Stimulated activated memory B cell treated with anti-CD40 and anti-IgM and Interleukin-4, amounts not matched to agents 10 μg/mL and 1 μg/mL and 100 μg/mL, for 72 hours (primary cell): Measurements from ENCODE around the gene SLC25A38.
"Not testable (repeated sequence)": the region's sequence is repeated elsewhere in the genome, so short reads cannot be mapped to it uniquely, and the experiment has no call there.

Source experiments
- ATAC-seq: fragments of 150-1000 bp; cut with Tn5 transposase; 2 replicates; pipeline ENCODE4 v1.10.0; 2021
- H3K27ac Mint-ChIP-seq: one replicate; pipeline ENCODE4 v1.8.0; 2022; ENCODE audit warnings: mild to moderate bottlenecking, mixed read lengths
- H3K27me3 Mint-ChIP-seq: one replicate; pipeline ENCODE4 v1.8.0; 2022; ENCODE audit warnings: mixed read lengths
- H3K36me3 Mint-ChIP-seq: one replicate; pipeline ENCODE4 v1.8.0; 2022; ENCODE audit warnings: mixed read lengths
- H3K4me1 Mint-ChIP-seq: one replicate; pipeline ENCODE4 v1.8.0; 2022; ENCODE audit warnings: mixed read lengths
- H3K4me3 Mint-ChIP-seq: one replicate; pipeline ENCODE4 v1.8.0; 2022; ENCODE audit warnings: mild to moderate bottlenecking, moderate library complexity, mixed read lengths
- H3K9me3 Mint-ChIP-seq: one replicate; pipeline ENCODE4 v1.8.0; 2022; ENCODE audit warnings: mixed read lengths

SLC25A38 gene

DNA sequence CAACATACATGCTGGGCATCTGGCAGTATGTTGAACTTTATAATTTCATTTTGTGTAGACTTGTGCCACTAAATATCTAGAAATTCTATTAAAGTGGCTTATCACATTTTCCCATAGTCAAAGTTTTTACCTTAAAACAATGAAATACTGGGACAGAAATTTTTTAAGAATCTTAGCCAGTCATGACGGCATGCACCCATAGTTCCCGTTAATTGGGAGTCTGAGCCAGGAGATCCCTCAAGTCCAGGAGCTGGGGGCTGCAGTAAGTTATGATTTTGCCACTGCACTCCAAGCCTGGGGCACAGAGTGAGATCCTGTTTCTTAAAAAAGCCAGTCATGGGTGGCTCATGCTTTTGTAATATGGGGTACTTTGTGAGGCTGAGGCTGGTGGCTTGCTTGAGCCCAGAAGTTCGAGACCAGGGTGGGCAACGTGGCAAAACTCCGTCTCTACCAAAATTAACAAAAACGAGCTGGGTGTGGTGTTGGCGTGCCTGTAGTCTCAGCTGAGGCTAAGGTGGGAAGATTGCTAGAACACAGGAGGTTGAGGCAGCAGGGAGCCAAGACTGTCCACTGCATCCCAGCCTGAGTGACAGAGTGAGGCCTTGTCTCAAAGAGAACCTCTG, 26.5 kb downstream of the SLC25A38 start:
- peak overlapping the region; percentile 71 for H3K27ac Mint-ChIP-seq
- no peak for ATAC-seq
- peaks cover 41% of the 10 kb centered on the region for H3K4me1 Mint-ChIP-seq
- peak overlapping the region; percentile 64 for H3K4me3 Mint-ChIP-seq
- peaks cover 66% of the 10 kb centered on the region for H3K36me3 Mint-ChIP-seq
- no peaks in the 10 kb centered on the region for H3K9me3 Mint-ChIP-seq
- H3K27me3 Mint-ChIP-seq, result no peaks in the 10 kb centered on the region

DNA sequence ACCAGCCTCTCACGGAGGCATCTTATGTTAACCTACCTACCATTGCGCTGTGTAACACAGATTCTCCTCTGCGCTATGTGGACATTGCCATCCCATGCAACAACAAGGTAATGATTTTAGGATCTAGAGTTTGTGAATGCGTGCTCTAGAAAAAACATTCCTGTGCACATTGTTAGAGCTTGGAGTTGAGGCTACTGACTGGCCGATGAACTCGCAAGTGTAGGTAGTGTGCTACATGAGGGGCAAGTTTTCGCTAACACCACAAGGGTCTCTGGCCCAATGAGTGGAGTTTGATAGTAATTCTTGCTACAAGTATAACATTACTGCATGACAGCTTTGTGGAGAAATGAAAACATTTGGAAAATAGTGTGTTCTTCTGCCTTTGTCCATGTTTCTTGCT, 27.7 kb downstream of the SLC25A38 start:
- no peaks in the 10 kb centered on the region for H3K9me3 Mint-ChIP-seq
- H3K4me3 Mint-ChIP-seq, result no peak overlapping the region
- H3K27me3 Mint-ChIP-seq, result no peaks in the 10 kb centered on the region
- peaks cover 72% of the 10 kb centered on the region for H3K36me3 Mint-ChIP-seq
- no peak for ATAC-seq
- H3K27ac Mint-ChIP-seq, result peak overlapping the region; percentile 71
- peaks cover 41% of the 10 kb centered on the region for H3K4me1 Mint-ChIP-seq

DNA sequence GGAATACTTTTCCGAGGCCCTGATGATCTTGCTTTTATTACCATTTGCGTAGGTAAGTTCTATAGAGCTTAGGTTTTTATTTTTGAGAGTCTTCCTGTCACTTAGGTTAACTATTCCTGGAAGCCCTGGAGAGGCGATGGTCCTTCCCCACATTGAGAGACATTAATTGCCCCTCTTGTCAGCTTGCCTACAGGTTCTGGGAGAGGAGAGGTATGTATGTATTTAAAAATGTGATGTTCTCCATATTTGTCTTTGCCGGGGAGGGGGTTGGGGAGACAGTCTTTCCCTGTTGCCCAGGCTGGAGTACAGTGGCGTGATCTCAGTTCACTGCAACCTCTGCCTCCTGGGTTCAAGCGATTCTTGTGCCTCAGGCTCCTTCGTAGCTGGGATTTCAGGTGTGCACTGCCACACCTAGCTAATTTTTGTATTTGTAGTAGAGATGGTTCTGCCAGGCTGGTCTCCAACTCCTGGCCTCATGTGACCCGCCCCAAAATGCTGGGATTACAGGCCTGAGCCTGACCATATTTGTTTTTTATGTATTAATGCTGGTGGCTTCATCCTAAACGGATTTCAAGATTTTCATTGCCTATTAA, 29.6 kb downstream of the SLC25A38 start:
- ATAC-seq, result no peak
- H3K4me3 Mint-ChIP-seq, result no peak overlapping the region
- peaks cover 38% of the 10 kb centered on the region for H3K4me1 Mint-ChIP-seq
- peaks cover 65% of the 10 kb centered on the region for H3K36me3 Mint-ChIP-seq
- no peaks in the 10 kb centered on the region for H3K9me3 Mint-ChIP-seq
- no peak overlapping the region for H3K27ac Mint-ChIP-seq
- no peaks in the 10 kb centered on the region for H3K27me3 Mint-ChIP-seq

DNA sequence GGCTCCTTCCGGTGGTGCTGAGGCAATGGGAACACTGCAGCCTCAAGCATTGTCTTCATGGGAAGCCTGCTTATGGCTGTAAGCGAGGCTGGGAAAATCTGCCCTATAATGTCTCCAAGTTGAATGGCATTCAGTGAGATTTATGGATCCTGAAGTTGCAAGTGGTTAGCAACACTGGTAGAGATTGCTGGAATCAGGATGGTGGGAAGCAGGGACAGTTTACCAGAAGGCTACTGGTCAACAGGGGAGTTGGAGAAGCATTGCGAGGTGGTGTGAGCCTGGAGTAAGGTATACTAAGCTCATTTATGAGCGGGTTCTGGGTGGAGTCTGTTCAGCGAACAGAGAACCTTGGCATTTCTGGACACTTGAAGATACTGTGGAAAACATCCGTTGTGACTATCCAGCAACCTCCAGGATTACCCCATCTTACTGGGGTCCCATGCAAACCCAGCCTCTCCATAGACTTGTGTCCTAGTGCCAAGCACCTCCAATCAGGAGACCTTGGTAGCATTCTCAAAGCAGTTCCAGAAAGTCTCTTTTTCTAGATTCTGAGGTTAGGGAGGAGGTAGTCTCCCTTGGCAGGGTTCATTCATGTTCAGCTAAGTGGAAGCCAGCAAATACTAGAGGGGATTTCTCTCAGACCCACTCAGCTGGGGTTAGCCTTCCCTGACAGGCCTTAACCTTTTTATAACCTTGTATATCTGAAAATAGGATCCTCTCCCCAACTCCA, 30.7 kb downstream of the SLC25A38 start:
- Mint-ChIP-seq H3K27me3 (no peaks in the 10 kb centered on the region), H3K4me1 (peaks cover 37% of the 10 kb centered on the region), H3K9me3 (no peaks in the 10 kb centered on the region), H3K27ac (no peak overlapping the region), H3K4me3 (no peak overlapping the region), H3K36me3 (peaks cover 57% of the 10 kb centered on the region)
- ATAC-seq, result peak; percentile 8

DNA sequence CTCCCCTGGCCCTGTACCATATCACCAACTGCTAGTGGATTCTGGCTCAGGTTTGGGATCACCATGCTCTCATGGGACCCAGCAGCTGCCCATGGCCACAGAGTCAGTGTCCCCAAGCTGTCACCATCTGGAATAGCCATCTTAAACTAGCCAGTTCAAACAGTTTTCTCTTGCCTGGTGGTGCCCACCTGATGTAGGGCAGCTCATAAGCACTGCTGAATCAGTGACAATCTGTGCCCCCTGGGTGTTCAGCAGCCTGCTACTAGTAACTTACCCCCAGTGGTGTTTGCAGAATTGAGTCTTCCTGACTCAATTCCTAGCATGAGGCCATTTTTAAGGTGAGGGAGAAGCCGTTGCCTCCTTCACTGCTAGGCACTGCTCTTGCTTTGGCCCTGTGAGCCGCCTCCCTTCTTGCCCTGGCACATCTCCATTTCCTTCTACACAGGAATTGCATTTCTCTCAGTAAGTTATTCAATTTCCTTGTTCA, 31.3 kb downstream of the SLC25A38 start:
- no peak overlapping the region for H3K4me3 Mint-ChIP-seq
- H3K9me3 Mint-ChIP-seq, result no peaks in the 10 kb centered on the region
- H3K27me3 Mint-ChIP-seq, result no peaks in the 10 kb centered on the region
- H3K4me1 Mint-ChIP-seq, result peaks cover 31% of the 10 kb centered on the region
- peaks cover 51% of the 10 kb centered on the region for H3K36me3 Mint-ChIP-seq
- peak; percentile 53 for ATAC-seq
- H3K27ac Mint-ChIP-seq, result no peak overlapping the region

DNA sequence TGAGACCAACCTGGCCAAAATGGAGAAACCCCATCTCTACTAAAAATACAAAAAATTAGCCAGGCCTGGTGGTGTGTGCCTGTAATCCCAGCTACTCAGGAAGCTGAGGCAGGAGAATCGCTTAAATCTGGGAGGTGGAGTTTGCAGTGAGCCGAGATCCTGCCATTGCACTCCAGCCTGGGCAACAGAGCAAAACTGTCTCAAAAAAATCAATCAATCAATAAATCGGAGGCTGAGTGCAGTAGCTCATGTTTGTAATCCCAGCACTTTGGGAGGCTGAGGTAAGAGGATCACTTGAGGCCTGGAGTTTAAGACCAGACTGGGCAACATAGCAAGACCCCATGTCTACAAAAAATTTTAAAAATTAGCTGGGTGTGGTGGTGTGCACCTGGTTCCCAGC, 32.1 kb downstream of the SLC25A38 start:
- H3K27ac Mint-ChIP-seq, ATAC-seq: not testable (repeated sequence)

DNA sequence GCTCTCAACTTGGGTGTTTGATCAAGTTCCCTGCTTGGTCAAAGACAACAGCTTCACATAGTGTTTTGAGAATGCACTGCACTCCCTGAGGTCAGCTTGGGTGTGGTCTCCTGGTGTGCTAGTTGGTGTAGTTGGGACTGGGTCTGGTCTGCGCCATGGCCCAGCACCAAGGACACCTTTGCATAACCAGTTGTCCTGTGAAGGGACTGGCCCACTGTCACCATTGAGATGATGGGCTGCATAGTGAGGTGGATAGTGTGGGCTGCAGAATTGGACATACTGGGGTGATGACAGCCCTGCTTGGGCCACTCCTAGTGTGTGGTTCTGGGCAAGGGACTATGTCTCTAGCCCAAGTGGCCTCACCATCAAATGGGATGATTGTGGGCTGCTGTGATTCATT, 32.8 kb downstream of the SLC25A38 start:
- ATAC-seq, result peak; percentile 28
- Mint-ChIP-seq H3K4me3 (no peak overlapping the region), H3K27ac (no peak overlapping the region)

More for the DNA sequence above, 32.1 kb downstream of the SLC25A38 start:
- not testable (repeated sequence) for H3K9me3 Mint-ChIP-seq, H3K27me3 Mint-ChIP-seq, H3K4me3 Mint-ChIP-seq
- Mint-ChIP-seq H3K36me3 (peaks cover 43% of the 10 kb centered on the region), H3K4me1 (peaks cover 22% of the 10 kb centered on the region)

DNA sequence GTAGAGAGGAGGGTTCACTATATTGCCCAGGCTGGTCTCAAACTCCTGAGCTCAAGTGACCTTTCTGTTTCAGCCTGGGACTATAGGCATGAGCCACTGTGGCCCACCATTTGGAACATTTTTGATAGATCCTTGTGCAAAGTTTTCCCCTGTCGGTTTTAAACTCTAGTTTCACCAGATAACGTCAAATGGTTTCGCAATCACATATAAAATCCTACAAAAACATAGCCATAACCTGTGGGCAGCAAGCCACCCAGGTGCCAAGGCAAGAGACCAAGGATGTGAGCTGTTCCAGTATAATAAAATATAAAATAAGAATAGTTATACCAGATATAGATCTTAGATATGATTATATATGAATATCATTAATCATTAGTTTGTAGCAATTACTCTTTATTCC, 33.8 kb downstream of the SLC25A38 start:
- not testable (repeated sequence) for H3K9me3 Mint-ChIP-seq, ATAC-seq, H3K4me3 Mint-ChIP-seq, H3K27ac Mint-ChIP-seq, H3K27me3 Mint-ChIP-seq
- Mint-ChIP-seq H3K36me3 (peaks cover 38% of the 10 kb centered on the region), H3K4me1 (peaks cover 11% of the 10 kb centered on the region)

More for the DNA sequence above, 32.8 kb downstream of the SLC25A38 start:
- H3K4me1 Mint-ChIP-seq, result peaks cover 18% of the 10 kb centered on the region
- H3K9me3 Mint-ChIP-seq, result no peaks in the 10 kb centered on the region
- H3K27me3 Mint-ChIP-seq, result no peaks in the 10 kb centered on the region
- H3K36me3 Mint-ChIP-seq, result peaks cover 43% of the 10 kb centered on the region

DNA sequence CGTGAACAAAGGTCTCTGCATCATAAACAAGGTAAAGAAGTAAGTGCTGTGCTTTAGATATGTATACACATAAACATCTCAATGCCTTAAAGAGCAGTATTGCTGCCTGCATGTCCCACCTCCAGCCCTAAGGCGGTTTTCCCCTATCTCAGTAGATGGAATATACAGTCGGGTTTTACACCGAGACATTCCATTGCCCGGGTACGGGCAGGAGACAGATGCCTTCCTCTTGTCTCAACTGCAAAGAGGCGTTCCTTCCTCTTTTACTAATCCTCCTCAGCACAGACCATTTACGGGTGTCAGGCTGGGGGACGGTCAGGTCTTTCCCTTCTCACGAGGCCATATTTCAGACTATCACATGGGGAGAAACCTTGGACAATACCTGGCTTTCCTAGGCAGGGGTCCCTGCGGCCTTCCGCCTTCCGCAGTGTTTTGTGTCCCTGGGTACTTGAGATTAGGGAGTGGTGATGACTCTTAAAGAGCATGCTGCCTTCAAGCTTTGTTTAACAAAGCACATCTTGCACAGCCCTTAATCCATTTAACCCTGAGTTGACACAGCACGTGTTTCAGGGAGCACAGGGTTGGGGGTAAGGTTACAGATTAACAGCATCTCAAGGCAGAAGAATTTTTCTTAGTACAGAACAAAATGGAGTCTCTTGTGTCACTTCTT, 35.5 kb downstream of the SLC25A38 start:
- not testable (repeated sequence) for H3K4me3 Mint-ChIP-seq, H3K9me3 Mint-ChIP-seq, H3K27ac Mint-ChIP-seq, ATAC-seq, H3K27me3 Mint-ChIP-seq
- Mint-ChIP-seq H3K4me1 (peaks cover 11% of the 10 kb centered on the region), H3K36me3 (peaks cover 23% of the 10 kb centered on the region)

DNA sequence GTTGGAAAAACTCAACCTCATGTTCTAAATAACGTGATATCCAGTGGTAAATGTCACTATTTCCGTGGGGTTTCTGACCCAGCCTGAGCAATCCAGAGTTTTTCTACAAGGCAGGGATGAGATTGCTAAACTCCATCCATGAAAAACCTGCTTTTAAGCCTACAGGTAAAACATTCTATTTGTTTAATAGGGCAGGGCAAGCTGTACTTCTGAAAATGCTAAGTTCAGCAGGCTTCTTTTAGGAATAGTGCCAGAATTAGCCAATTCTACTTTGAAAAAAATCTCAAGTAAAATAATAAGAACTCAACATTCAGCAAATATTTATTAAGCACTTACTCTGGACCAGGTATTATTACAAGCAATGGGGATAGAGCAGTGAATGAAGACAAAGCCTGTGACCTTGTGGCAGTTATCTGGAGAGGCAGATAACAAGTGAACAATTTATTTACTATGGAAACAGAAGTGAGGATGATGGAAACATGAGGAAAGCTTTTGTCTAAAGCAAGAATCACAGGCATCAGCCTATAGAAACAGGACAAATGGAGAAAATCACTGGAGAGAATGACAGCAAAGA, 36.7 kb downstream of the SLC25A38 start:
- Mint-ChIP-seq H3K4me1 (peaks cover 11% of the 10 kb centered on the region), H3K4me3 (no peak overlapping the region), H3K36me3 (peaks cover 14% of the 10 kb centered on the region), H3K27me3 (no peaks in the 10 kb centered on the region), H3K9me3 (no peaks in the 10 kb centered on the region), H3K27ac (no peak overlapping the region)
- no peak for ATAC-seq

DNA sequence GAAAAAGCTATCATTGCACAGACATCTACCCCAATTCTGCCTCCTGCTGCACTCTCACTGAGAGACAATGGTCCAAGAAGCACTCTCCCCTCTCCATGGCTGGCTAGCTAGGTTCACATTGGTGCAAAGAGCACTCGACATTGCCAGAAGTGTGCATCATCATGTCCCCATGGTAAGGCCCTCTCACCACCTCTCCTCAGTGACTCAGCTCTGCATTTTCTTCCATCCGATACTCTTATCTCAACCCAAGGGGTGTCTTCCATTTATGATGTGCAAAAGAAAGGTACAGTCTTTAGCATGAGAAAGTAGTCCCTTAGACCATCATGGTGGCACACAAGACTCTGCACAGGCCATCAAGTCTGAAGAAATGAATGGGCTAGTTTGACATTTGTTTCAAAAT, 37.4 kb downstream of the SLC25A38 start:
- Mint-ChIP-seq H3K4me1 (peaks cover 11% of the 10 kb centered on the region), H3K27ac (no peak overlapping the region), H3K9me3 (no peaks in the 10 kb centered on the region), H3K27me3 (no peaks in the 10 kb centered on the region), H3K36me3 (peaks cover 10% of the 10 kb centered on the region), H3K4me3 (no peak overlapping the region)
- ATAC-seq, result no peak

DNA sequence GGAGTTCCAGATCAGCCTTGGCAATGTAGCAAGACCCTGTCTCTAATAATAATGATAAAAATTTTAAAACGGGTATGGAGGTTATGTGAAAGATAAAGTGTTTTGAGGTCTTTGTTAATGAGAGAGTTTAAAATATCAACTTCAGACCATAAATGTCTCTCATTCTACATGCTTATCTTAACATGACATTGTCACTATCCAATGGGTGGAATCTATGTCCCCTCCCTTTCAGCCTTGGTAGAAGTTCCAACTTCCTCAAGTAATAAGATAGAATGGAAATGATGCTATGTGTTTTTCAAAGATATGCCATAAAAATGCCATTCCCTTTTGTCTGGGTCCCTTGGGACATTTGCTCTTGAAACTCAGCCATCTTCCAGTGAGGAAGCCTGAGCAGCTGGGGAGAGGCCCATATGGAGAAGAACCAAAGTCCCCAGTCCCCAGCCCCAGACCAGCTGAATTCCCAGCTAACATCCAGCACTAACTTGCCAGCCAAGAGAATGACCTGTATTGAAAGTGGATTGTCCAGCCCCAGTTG, 40.3 kb downstream of the SLC25A38 start:
- ATAC-seq, result no peak
- H3K4me1 Mint-ChIP-seq, result peaks cover under 1% of the 10 kb centered on the region
- no peak overlapping the region for H3K4me3 Mint-ChIP-seq
- H3K9me3 Mint-ChIP-seq, result no peaks in the 10 kb centered on the region
- no peaks in the 10 kb centered on the region for H3K27me3 Mint-ChIP-seq
- no peak overlapping the region for H3K27ac Mint-ChIP-seq
- H3K36me3 Mint-ChIP-seq, result peaks cover 10% of the 10 kb centered on the region

DNA sequence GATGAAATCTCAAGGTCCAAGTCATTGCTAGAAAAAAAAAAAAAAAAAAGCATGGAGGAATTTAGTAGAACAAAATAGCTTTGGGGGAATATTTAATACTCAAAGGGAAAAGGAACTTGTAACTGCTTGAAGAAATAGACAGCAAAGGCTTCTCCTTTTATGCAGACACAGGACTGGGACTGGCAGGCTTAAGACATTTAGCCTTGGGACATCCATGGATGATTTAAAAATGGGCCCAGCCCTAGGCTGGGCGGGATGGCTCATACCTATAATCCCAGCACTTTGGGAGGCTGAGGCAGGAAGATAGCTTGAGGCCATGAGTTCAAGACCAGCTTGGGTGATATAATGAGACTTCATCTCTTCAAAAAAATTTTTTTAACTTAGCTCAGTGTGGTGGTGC, 43.1 kb downstream of the SLC25A38 start:
- Mint-ChIP-seq H3K4me3 (no peak overlapping the region), H3K36me3 (peaks cover 1% of the 10 kb centered on the region)

DNA sequence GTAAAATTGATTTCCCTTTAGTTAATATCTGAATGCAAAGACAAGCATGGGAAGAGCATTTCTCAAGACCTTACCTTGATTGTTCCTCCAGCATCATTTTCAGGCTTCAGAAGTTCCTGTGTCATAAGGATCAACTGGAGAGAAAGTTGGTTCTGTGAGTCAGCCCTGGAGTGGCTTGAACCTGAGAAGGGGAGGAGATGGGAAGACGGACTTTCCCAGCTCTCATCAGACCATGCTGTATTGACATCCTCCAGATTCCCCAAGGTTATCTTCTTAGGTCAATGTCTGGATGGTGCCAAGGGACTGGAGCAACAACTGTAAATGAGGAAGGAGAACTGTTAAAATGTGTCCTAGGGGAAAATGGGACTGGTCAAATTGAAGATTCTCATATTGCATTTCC, 44.3 kb downstream of the SLC25A38 start:
- Mint-ChIP-seq H3K4me3 (no peak overlapping the region), H3K27me3 (peaks cover 23% of the 10 kb centered on the region), H3K9me3 (no peaks in the 10 kb centered on the region), H3K4me1 (no peaks in the 10 kb centered on the region), H3K36me3 (no peaks in the 10 kb centered on the region), H3K27ac (no peak overlapping the region)
- no peak for ATAC-seq

More for the DNA sequence above, 43.1 kb downstream of the SLC25A38 start:
- no peaks in the 10 kb centered on the region for H3K4me1 Mint-ChIP-seq
- ATAC-seq, result no peak
- H3K27ac Mint-ChIP-seq, result no peak overlapping the region
- peaks cover 23% of the 10 kb centered on the region for H3K27me3 Mint-ChIP-seq
- H3K9me3 Mint-ChIP-seq, result no peaks in the 10 kb centered on the region

DNA sequence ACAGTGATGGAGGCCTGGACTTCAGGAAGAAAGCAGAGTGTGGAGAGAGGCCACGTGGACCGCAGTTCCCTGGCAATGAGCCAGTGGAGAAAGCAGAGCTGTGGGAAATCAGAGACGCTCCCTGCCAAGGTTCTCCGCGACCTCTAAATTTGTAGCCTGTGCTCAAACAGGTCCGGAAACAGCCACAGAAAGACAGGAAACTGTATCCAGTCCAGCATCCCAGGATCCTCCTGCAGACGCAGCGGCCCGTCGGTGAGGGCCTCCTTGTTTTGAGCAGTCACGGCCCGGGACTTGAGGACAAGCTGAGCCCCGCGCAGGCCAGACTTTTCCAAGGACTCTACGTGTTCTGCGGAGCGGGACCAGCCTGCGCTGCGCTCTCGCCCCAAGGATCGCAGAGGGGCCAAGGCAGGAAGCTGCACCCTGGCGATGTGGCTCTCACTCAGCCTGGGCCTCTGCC, 45.6 kb downstream of the SLC25A38 start:
- ATAC-seq, result no peak
- no peaks in the 10 kb centered on the region for H3K9me3 Mint-ChIP-seq
- no peaks in the 10 kb centered on the region for H3K36me3 Mint-ChIP-seq
- H3K4me1 Mint-ChIP-seq, result no peaks in the 10 kb centered on the region
- H3K4me3 Mint-ChIP-seq, result no peak overlapping the region
- peaks cover 23% of the 10 kb centered on the region for H3K27me3 Mint-ChIP-seq
- no peak overlapping the region for H3K27ac Mint-ChIP-seq
